Spleen (tissue), 11 donors: ENCODE measurements around the gene TNRC6B. TPM values are rescaled to one million over a fixed set of nuclear protein-coding genes. Genes with fewer than 3 reads are reported as not detected.

Experiments
- DNase-seq: peaks from one replicate; pipeline ENCODE4 v3.0.0-alpha.2; 2020
- H3K27ac ChIP-seq, 8 donors: fragments of 200-600 bp; sonication (generic) in 7 of 8; 1 replicate in 4 of 8; 2 replicates in 4 of 8; pipeline versions ENCODE4 v1.5.0 to v1.8.0; 2016 to 2021; ENCODE audit warnings: inconsistent platforms in 4 of 8, mild to moderate bottlenecking in 4 of 8, moderate library complexity in 1 of 8
- H3K27me3 ChIP-seq, 7 donors: fragments of 200-600 bp; sonication (generic) in 6 of 7; replicated peaks in 1 of 7; 1 replicate in 4 of 7; 2 replicates in 3 of 7; pipeline versions ENCODE4 v1.5.0 to v1.8.0; 2016 to 2021; ENCODE audit warnings: inconsistent platforms in 3 of 7, mild to moderate bottlenecking in 1 of 7
- H3K36me3 ChIP-seq, 6 donors: fragments of 200-600 bp; sonication (generic) in 5 of 6; 1 replicate in 4 of 6; 2 replicates in 2 of 6; pipeline versions ENCODE4 v1.5.0 to v1.8.0; 2016 to 2021; ENCODE audit warnings: inconsistent platforms in 2 of 6
- H3K4me1 ChIP-seq, 6 donors: fragments of 200-600 bp; sonication (generic) in 5 of 6; 1 replicate in 3 of 6; 2 replicates in 3 of 6; pipeline versions ENCODE4 v1.5.0 to v1.8.0; 2016 to 2021; ENCODE audit warnings: inconsistent platforms in 3 of 6
- H3K4me3 ChIP-seq, 8 donors: fragments of 200-600 bp; sonication (generic) in 7 of 8; 1 replicate in 4 of 8; 2 replicates in 4 of 8; pipeline versions ENCODE4 v1.5.0 to v1.8.0; 2016 to 2021; ENCODE audit warnings: inconsistent platforms in 4 of 8, mild to moderate bottlenecking in 4 of 8, moderate library complexity in 2 of 8
- H3K9me3 ChIP-seq, 8 donors: fragments of 200-600 bp; sonication (generic) in 7 of 8; 1 replicate in 4 of 8; 2 replicates in 4 of 8; pipeline versions ENCODE4 v1.5.0 to v1.8.0; 2016 to 2021; ENCODE audit warnings: inconsistent platforms in 4 of 8
- POLR2A ChIP-seq, 3 donors: fragments of 450-650 bp; IDR thresholded peaks; one replicate each; pipeline ENCODE4 v1.5.1; 2017; ENCODE audit warnings: antibody characterized with exemption in 3 of 3, mild to moderate bottlenecking in 1 of 3
- POLR2AphosphoS5 ChIP-seq, 3 donors: sonication (generic); formaldehyde crosslinking; IDR thresholded peaks; one replicate each; pipeline ENCODE4 v1.5.1; 2017; ENCODE audit warnings: antibody characterized with exemption in 3 of 3
- WGBS, 5 donors: extraction: QIAGEN DNeasy Blood & Tissue Kit in 3 of 5; methylation state at CpG; one replicate each; pipeline versions ENCODE4 v1.1.5 to v1.1.7; 2013 to 2018; 5-methylcytosine and 5-hydroxymethylcytosine counted together
- intact Hi-C: fragments of 100-400 bp; cut with DNase I; formaldehyde crosslinking; loops from one replicate; pipeline ENCODE4 v1.15.0; 2023; ENCODE audit warnings: low total_unique reads
- polyA plus RNA-seq, 3 donors: library from polyadenylated mRNA; stranded (reverse); fragments of 200-250 nt; gene quantifications; one replicate each; pipeline ENCODE4 v1.2.1, GENCODE V29; 2013
- total RNA-seq, 7 donors: library from RNA; depleted of rRNA in 3 of 7; stranded (reverse); fragments of >200 nt in 3 of 7; fragmentation: NEBNext Ultra II Directional in 4 of 7; extraction: Animal tissue kit (Norgen Biotek cat#: 25700) in 4 of 7; gene quantifications; one replicate each; pipeline versions ENCODE4 v1.1.0 to v1.2.1, GENCODE V29; 2016 to 2021
- TF ChIP-seq, protein P1 (sequence below), 11 experiments: fragments of 200-600 bp in 7 of 11; fragments of 450-650 bp in 4 of 11; sonication (generic) in 4 of 11; IDR thresholded peaks in 8 of 11; conservative IDR thresholded peaks in 3 of 11; 1 replicate in 7 of 11; 2 replicates in 4 of 11; pipeline versions ENCODE4 v1.4.0 to v1.8.0; 2016 to 2021; ENCODE audit warnings: antibody characterized with exemption in 11 of 11, inconsistent platforms in 4 of 11, mild to moderate bottlenecking in 1 of 11
- donor health status: healthy with polysubstance abuse.
- donor health status: DM: no; HTN: no; CAD: no; lungs with moderate emphysema.
- donor health status: DM: no; HTN: no; CAD: no.
- donor health status: Bipolar disorder and iron deficiency.
- donor health status: healthy.
- donor health status: DM: no; HTN: no; CAD: no.
- donor health status: DM: yes; HTN: yes; CAD: no.

The TNRC6B gene
- total and polyA plus RNA-seq, 10 donors = 1.2 to 221 (median 95.3) TPM

DNA sequence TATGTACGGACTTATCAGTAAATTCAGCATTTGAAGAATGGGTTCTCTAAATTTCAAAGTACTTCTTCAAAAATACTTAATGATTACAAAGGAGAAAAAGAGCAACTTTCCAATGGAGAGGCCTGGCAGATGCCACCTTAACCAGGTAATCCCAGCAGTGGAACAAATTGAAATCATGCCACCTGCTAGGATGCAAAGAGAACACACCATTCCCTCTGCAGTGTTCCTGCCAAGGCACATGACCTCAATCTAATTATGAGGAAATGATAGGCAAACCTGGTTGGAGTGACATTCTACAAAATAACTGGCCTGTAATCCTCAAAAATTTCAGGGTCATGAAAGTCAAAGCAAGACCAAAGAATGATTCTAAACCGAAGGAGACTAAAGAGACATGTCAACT, 21.5 kb downstream of the TNRC6B start:
- TF ChIP-seq POLR2AphosphoS5 (IDR thresholded peaks at IDR 0.05) (no peak), POLR2A (IDR thresholded peaks at IDR 0.05) (no peak)
- TF ChIP-seq, protein P1, sequence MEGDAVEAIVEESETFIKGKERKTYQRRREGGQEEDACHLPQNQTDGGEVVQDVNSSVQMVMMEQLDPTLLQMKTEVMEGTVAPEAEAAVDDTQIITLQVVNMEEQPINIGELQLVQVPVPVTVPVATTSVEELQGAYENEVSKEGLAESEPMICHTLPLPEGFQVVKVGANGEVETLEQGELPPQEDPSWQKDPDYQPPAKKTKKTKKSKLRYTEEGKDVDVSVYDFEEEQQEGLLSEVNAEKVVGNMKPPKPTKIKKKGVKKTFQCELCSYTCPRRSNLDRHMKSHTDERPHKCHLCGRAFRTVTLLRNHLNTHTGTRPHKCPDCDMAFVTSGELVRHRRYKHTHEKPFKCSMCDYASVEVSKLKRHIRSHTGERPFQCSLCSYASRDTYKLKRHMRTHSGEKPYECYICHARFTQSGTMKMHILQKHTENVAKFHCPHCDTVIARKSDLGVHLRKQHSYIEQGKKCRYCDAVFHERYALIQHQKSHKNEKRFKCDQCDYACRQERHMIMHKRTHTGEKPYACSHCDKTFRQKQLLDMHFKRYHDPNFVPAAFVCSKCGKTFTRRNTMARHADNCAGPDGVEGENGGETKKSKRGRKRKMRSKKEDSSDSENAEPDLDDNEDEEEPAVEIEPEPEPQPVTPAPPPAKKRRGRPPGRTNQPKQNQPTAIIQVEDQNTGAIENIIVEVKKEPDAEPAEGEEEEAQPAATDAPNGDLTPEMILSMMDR (IDR thresholded peaks at IDR 0.05 in 8 of 11, conservative IDR thresholded peaks at IDR 0.05 in 3 of 11) = no peak
- DNase-seq = no peak
- Histone ChIP-seq H3K27ac (no peak overlapping the region), H3K4me1 (peaks cover 21 to 93% (median 67%) of the 10 kb centered on the region in 6 donors), H3K4me3 (no peak overlapping the region), H3K9me3 (no peaks in the 10 kb centered on the region), H3K36me3 (peaks cover 0 to 15% (median 0%) of the 10 kb centered on the region in 6 donors), H3K27me3 (no peaks in the 10 kb centered on the region)
- 82 to 92% (median 88%) methylated on average over 2 of the region's 2 CpGs for WGBS, 5 donors
- intact Hi-C loops = no loop called here

DNA sequence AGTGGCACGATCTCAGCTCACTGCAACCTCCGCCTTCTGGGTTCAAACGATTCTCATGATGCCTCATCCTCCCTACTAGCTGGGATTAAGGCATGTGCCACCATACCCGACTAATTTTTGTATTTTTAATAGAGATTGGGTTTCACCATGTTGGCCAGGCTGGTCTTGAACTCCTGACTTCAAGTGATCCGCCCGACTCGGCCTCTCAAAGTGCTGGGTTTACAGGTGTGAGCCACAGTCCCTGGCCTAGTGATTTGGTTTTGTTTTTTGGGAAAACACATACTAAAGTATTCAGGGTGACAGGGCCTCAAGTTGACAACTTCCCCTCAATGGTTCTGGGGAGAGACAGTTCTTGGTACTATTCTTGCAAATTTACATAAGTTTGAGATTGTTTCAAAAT, 22.1 kb downstream of the TNRC6B start:
- Histone ChIP-seq H3K27me3 (no peaks in the 10 kb centered on the region), H3K4me1 (peaks cover 25 to 93% (median 67%) of the 10 kb centered on the region in 6 donors), H3K4me3 (no peak overlapping the region), H3K9me3 (no peaks in the 10 kb centered on the region), H3K27ac (no peak overlapping the region), H3K36me3 (peaks cover 0 to 15% (median 0%) of the 10 kb centered on the region in 6 donors)
- intact Hi-C loops = no loop called here
- TF ChIP-seq, protein P1 (IDR thresholded peaks at IDR 0.05 in 8 of 11, conservative IDR thresholded peaks at IDR 0.05 in 3 of 11) = no peak
- no peak for TF ChIP-seq POLR2A (IDR thresholded peaks at IDR 0.05)
- 92 to 96% (median 95%) methylated on average over 4 to 7 of the region's 7 CpGs for WGBS, 5 donors
- no peak for DNase-seq

DNA sequence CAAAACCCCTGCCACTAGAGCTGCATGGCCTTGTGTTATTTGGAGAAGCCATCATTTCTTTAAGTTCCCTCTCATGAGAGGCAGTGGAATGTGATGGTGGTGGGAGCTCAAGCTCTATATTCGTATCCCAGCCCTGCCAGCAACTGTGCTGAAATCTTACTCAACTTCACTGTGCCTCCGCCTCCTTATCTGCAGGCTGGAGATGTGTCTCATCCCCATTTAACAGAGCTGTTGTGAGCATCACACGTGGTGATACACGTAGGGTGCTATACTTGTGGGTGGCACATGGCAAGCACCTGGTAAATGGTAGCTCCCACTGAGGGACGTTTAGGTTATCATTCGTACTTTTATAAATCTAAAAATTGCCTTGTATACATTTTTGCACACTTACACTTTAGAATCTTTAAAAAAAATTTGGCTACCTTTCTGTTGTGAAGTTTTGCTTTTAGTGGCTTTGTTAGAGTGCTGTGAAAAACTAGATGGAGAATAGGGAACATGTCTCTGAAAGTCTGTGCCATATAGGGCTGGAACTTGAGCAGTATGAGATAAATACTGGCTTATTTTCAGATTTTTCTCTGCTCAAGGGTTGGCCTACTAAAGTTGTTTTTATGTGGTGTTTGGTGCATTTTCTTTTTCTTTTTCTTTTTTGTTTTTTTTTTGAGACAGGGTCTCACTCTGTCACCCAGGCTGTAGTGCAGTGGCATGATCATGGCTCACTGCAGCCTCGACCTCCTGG, 23.2 kb downstream of the TNRC6B start:
- H3K27me3 ChIP-seq = no peaks in the 10 kb centered on the region
- peaks cover 0 to 8% (median 0%) of the 10 kb centered on the region in 6 donors for H3K36me3 ChIP-seq
- DNase-seq = no peak
- WGBS, 5 donors = 79 to 84% (median 81%) methylated on average over 3 to 7 of the region's 7 CpGs
- H3K9me3 ChIP-seq = no peaks in the 10 kb centered on the region
- intact Hi-C loops = no loop called here
- no peak overlapping the region for H3K4me3 ChIP-seq
- H3K4me1 ChIP-seq = peaks cover 25 to 93% (median 68%) of the 10 kb centered on the region in 6 donors
- H3K27ac ChIP-seq = peak overlapping the region in 1 of 8 donors; percentile 6
- no peak for TF ChIP-seq POLR2A (IDR thresholded peaks at IDR 0.05)
- TF ChIP-seq, protein P1 (IDR thresholded peaks at IDR 0.05 in 8 of 11, conservative IDR thresholded peaks at IDR 0.05 in 3 of 11) = no peak

DNA sequence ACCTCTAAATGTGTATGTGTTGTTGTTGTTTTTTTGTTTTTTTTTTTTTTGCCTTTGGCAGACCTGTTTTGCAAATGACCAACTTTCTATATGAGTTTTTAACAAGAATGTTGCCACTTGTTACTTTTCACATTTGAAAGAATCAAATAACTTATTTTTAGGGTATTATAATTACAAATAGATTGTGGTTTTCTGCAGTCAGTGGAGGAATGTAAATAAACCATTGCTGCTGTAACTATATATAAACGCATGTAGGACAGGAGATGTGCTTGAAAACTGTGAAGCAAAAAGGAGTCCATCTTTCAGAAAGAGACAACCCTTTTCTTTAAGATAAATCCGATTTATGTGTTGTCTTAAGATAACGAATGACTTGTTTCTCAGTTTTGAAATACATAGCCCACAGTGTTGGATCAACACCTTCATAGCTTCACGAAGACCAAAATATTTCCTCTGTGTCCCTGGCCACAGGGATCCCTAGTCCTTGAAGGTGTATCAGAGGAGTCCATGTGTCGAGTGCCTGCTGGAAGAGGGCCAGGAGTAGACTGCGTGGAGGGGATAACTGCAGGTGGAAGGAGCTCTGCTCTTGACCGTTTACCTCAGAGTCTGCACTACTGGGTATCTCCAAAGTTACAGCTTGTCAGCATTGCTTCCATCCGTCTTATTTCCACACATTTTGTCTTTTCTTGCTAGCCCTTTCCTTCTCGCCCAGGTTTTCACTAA, 24.7 kb downstream of the TNRC6B start:
- Histone ChIP-seq H3K9me3 (no peaks in the 10 kb centered on the region), H3K4me3 (no peak overlapping the region), H3K36me3 (peaks cover 0 to 12% (median 0%) of the 10 kb centered on the region in 6 donors), H3K27ac (peak overlapping the region in 6 of 8 donors; percentile 4 to 63 (median 23)), H3K4me1 (peaks cover 20 to 80% (median 56%) of the 10 kb centered on the region in 6 donors), H3K27me3 (no peaks in the 10 kb centered on the region)
- TF ChIP-seq, protein P1 (IDR thresholded peaks at IDR 0.05 in 8 of 11, conservative IDR thresholded peaks at IDR 0.05 in 3 of 11) = no peak
- TF ChIP-seq POLR2AphosphoS5 (IDR thresholded peaks at IDR 0.05) = no peak
- 81 to 89% (median 83%) methylated on average over 9 of the region's 9 CpGs for WGBS, 5 donors
- DNase-seq = no peak
- intact Hi-C loops = no loop called here
